Measurements from ENCODE around the gene CRB3. TPM values are rescaled to one million over a fixed set of nuclear protein-coding genes. Genes with fewer than 3 reads are reported as not detected.

CRB3 gene
- 1 to 10 TPM; 1.4 to 1.5 TPM for total RNA-seq
- total RNA-seq = 0.35 to 1.7 reads per million in 2 donors

GRCh38 chr19:6464070-6464873, at the start of gene CRB3:
TSS of gene CRB3 (plus strand) at chr19:6464271. CDS start at chr19:6464702, 431 bp downstream.
- peak within 1 kb of the TSS; percentile 71 for H3K4me3 Mint-ChIP-seq
- ATAC-seq (no peak), DNase-seq (peak in 1 of 3 donors; percentile 23)
- peaks cover 18% of the 10 kb centered on the region for H3K4me1 Mint-ChIP-seq
- no peaks in the 10 kb centered on the region for H3K27me3 Mint-ChIP-seq
- peaks cover 6% of the 10 kb centered on the region for H3K36me3 Mint-ChIP-seq (ENCODE audit: low read depth)
- no peak within 1 kb of the TSS for H3K27ac Mint-ChIP-seq
- no peaks in the 10 kb centered on the region for H3K9me3 ChIP-seq (ENCODE audit: control insufficient read depth, low read length, poor library complexity, severe bottlenecking)

DNA sequence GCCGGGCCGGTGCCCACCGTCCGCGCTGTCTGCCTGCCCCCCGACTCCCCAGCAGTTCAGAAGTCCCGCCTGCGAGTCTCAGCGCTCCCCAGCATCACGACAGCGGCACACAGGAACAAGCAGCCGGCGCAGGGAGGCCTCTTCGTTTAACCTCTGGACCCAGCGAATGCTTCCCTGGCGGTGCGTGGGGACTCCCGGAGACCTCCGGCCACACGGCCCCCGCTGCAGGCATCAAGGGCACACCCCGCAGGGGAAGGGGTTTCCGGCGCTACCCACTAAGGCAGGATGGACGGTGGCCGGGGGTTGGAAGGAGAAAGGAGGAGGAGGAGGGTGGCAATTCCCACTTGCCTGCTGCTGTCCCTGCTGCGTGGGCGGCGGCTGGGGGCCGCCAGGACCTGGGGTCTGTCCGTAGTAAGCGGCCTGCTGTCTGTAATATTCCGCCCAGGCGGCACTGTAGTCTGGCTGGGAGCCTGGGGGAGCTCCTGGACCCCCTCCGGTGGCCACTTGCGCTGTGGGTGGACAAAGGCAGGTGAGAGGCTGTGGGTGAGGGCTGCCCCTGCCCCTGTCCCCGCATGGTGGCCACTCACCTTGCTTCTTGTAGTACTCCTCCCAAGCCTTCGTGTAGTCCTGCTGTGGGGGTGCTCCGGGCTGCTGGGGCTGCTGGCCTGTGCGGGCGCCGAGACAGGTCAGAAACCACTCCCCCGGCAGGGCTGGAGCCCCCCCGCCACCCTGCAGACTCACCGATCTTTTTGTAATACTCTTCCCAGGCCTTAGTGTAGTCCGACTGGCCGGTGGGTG, 49.1 kb upstream of the CRB3 start:
- Mint-ChIP-seq H3K4me1 (no peaks in the 10 kb centered on the region), H3K27me3 (no peaks in the 10 kb centered on the region), H3K27ac (no peak overlapping the region), H3K36me3 (ENCODE audit: low read depth) (peaks cover 2% of the 10 kb centered on the region), H3K4me3 (no peak overlapping the region)
- no peaks in the 10 kb centered on the region for H3K9me3 ChIP-seq (ENCODE audit: control insufficient read depth, low read length, poor library complexity, severe bottlenecking)
- DNase-seq (no peak), ATAC-seq (peak; percentile 9)

DNA sequence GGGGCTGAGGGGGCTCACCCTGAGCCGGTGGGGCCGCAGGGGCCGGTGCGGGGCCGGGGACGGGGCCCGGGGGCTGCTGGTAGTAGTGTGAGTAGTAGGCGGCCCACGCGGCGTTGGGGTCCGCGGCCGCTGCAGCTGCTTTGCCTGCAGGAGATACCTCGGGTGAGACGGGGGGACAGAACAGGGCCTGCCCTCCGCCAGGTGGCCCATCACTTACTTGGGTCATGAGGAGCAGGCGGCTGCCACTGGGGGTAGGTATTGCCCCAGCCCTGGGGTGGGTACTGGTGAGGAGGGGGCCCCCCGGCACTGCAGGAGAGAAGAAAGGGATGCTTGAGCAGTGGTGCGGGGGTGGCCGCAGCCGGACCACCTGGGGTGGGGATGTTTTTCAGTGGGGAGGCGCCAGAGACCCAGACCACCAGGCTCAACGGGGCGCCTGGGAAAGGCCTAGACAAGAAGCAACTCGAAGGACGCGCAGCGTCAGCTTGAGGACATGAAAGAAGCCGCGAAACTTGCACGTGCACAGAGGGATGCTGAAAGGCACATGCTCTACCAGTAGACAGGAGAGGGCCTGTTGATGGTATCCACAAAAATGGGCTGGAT, 48.4 kb upstream of the CRB3 start:
- Mint-ChIP-seq H3K27me3 (no peaks in the 10 kb centered on the region), H3K36me3 (ENCODE audit: low read depth) (peaks cover 2% of the 10 kb centered on the region), H3K27ac (no peak overlapping the region), H3K4me3 (no peak overlapping the region), H3K4me1 (no peaks in the 10 kb centered on the region)
- ATAC-seq (no peak), DNase-seq (no peak)
- no peaks in the 10 kb centered on the region for H3K9me3 ChIP-seq (ENCODE audit: control insufficient read depth, low read length, poor library complexity, severe bottlenecking)

DNA sequence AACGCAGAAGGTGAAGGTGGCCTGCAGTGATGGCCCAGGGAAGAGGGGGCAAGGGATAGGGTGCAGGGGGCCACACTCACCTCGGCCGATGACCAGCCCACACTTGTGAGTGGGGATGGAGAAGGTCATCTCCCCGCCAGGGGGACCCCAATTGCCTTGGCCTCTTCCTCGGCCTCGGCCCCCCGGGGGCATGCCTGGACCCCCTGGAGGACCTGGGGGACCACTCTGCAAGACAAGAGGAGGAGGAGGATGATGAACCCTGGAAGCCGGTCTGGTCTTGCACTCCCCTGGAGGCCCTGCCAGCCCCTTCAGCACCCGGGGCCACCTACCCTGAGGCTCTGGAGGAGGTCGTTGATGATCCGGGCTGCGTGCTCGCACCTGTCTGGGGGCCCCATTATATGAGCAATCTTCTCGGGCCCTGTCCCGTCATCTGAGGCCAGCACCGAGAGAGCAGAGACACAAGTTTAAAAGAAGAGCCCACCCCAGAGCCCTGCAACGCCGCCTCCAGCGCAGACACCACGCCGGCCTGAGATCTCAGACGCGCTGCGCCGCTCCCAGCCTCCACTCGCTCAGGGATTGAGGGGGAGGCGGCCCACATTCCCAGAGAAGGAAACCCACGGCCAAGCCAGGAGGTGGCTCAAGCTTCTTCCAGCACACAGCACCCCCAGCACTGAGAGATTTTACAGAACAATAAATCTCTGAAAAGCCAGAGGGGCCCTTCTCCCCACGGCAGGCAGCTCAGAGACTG, 47.2 kb upstream of the CRB3 start:
- ATAC-seq (no peak), DNase-seq (no peak)
- H3K4me3 Mint-ChIP-seq = no peak overlapping the region
- peak overlapping the region; percentile 16 for H3K27ac Mint-ChIP-seq
- no peaks in the 10 kb centered on the region for H3K27me3 Mint-ChIP-seq
- peaks cover 2% of the 10 kb centered on the region for H3K36me3 Mint-ChIP-seq (ENCODE audit: low read depth)
- H3K4me1 Mint-ChIP-seq = peaks cover 4% of the 10 kb centered on the region
- H3K9me3 ChIP-seq (ENCODE audit: control insufficient read depth, low read length, poor library complexity, severe bottlenecking) = no peaks in the 10 kb centered on the region

DNA sequence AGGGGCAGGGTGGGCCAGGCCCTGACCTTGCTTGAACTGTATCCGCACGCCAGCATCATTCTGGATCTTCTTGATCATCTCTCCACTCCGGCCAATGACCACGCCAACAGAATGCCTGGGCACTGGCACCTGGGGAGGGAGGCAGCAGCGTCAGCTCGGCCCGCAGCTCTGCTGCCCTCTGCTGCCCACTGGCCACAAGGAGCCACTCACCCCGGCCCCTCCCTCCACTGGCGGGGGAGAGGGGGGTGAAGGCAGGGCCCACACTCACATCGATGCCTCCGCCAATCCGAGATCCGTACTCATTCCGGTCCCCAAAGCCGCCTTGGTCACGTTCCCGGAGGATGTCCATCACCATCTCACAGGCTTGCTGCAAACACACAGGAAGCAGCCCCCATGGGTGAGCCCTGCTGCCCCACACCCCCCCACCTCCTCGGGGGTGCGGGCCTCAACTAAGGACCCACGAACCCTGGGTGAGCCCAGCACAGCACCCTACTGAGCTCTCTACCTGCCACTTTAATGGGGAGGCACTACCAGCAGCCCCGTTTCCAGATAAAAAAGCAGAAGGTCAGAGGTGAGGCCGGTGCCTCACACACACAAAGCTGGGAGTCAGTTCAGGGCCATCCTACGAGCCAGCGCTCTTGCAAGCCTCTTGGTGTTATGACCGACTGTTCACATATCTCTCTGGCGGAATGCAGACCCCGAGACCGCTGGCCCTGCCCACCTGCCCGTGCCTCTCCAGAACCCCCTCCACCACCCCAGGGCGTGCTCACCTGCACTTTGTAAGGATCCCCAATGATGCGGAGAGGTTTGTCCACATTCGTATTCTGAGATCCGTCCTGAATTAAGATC, 46.1 kb upstream of the CRB3 start:
- peak overlapping the region; percentile 27 for H3K27ac Mint-ChIP-seq
- H3K9me3 ChIP-seq (ENCODE audit: control insufficient read depth, low read length, poor library complexity, severe bottlenecking) = no peaks in the 10 kb centered on the region
- no peak overlapping the region for H3K4me3 Mint-ChIP-seq
- ATAC-seq = no peak
- no peaks in the 10 kb centered on the region for H3K27me3 Mint-ChIP-seq
- H3K4me1 Mint-ChIP-seq = peaks cover 8% of the 10 kb centered on the region
- DNase-seq = no peak
- peaks cover 2% of the 10 kb centered on the region for H3K36me3 Mint-ChIP-seq (ENCODE audit: low read depth)

DNA sequence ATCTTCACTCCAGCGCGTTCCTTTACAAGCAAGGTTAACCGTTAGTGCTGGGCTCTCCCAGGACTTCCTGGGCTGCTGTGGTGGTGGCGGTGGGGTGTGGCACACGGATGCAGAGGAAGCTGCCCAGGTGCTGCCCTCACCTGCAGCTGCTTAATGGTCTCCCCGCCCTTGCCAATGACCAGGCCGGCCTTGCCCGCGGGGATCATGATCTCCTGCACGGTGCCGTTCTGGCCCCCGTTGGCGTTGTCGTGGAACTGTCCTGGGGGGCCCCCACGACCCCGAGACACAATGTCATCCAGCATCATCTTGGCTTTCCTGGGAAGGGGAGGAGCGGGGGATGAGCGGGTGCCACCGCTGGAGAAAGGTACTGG, 45.5 kb upstream of the CRB3 start:
- Mint-ChIP-seq H3K27me3 (no peaks in the 10 kb centered on the region), H3K4me3 (no peak overlapping the region), H3K4me1 (peaks cover 14% of the 10 kb centered on the region), H3K27ac (peak overlapping the region; percentile 27), H3K36me3 (ENCODE audit: low read depth) (peaks cover 2% of the 10 kb centered on the region)
- ATAC-seq = no peak
- no peaks in the 10 kb centered on the region for H3K9me3 ChIP-seq (ENCODE audit: control insufficient read depth, low read length, poor library complexity, severe bottlenecking)
- no peak for DNase-seq

- Mint-ChIP-seq H3K4me3 (no peak overlapping the region), H3K36me3 (ENCODE audit: low read depth) (no peaks in the 10 kb centered on the region)
Measured at GRCh38 chr19:6421075-6422014, 42.7 kb upstream of the CRB3 start.

DNA sequence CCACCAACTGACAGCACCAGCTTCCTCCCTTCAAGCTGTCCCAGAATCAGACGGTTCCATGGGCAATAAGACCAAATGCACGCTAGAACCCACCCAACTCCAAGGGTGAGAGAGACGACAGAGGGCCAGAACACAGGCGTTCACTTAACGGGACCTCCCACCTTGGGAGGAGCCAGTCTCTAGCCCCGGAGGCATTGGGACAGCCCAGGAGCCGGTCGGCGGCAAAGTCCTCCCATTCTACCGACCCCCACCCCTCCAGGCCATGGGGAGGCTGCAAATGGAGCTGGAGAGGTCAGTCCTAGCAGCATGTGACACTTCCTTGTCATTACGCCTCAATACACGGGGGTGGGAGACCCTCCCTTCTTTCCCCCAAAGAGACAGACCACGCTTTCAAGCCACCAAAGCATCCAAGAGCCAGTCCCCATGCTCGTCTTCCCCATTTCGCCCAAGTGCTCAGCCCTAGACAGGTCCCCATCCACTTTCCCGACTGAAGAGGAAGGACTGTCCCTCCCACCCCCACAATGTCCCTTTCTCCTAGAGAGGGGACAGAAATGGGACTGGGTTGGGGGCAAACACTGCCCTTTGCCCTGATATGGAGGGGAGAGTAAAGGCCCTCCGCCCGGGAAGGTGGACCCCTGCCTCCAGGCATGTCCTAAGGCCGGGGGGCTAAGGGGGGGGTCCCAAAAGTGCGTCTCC, 40.4 kb upstream of the CRB3 start:
- Mint-ChIP-seq H3K4me1 (peaks cover 24% of the 10 kb centered on the region), H3K27ac (peak overlapping the region; percentile 82), H3K4me3 (peak overlapping the region; percentile 89), H3K36me3 (ENCODE audit: low read depth) (no peaks in the 10 kb centered on the region), H3K27me3 (no peaks in the 10 kb centered on the region)
- ATAC-seq (no peak), DNase-seq (no peak)
- no peaks in the 10 kb centered on the region for H3K9me3 ChIP-seq (ENCODE audit: control insufficient read depth, low read length, poor library complexity, severe bottlenecking)

More at GRCh38 chr19:6421075-6422014, 42.7 kb upstream of the CRB3 start:
- Mint-ChIP-seq H3K27me3 (no peaks in the 10 kb centered on the region), H3K27ac (peak overlapping the region; percentile 82), H3K4me1 (peaks cover 24% of the 10 kb centered on the region)
- ATAC-seq (no peak), DNase-seq (no peak)
- no peaks in the 10 kb centered on the region for H3K9me3 ChIP-seq (ENCODE audit: control insufficient read depth, low read length, poor library complexity, severe bottlenecking)

DNA sequence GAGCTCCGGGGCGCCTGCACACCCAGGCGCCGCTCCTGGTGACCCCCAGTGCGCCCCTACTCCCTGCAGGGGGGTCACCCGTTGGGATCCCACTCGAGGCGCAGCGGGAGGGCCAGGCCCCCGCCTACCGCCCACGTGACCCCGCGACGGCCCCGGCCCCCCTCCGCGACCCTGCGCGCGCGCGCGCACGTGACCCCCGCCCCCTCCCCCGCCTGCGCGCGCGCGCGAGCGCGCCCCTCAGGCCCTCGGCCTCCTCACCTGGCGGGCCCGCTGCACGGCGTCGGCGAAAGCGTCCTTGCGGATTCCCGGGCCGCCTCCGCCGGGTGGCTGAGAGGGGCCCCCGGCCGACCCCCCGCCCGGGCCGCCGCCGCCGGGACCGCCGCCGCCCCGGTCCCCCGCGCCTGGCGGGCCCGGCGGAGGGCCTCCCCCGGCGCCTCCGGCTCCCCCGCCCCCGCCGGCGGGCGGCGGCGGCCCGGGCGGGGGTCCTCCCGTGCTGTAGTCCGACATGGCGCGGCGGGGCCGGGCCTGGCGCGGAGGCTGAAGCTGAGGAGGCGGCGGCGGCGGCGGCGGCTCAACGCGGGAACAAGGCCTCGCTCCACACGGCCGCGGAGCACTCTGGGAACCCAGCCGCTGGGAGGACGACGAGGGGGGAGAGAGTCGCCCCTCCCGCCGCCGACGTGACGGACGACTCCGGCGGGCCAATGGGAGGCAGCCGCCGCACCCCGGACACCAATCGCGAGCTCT, 39.7 kb upstream of the CRB3 start, which contains the start of gene KHSRP:
KHSRP (minus strand) TSS at position 617 of the 744 bp plus-strand sequence; CDS start at position 507, 110 bp downstream.
- H3K27me3 Mint-ChIP-seq = no peaks in the 10 kb centered on the region
- no peaks in the 10 kb centered on the region for H3K36me3 Mint-ChIP-seq (ENCODE audit: low read depth)
- H3K27ac Mint-ChIP-seq = peak within 1 kb of the TSS; percentile 90
- H3K4me1 Mint-ChIP-seq = peaks cover 25% of the 10 kb centered on the region
- peak within 1 kb of the TSS; percentile 90 for H3K4me3 Mint-ChIP-seq
- ATAC-seq = no peak
- H3K9me3 ChIP-seq (ENCODE audit: control insufficient read depth, low read length, poor library complexity, severe bottlenecking) = no peaks in the 10 kb centered on the region
- DNase-seq = peak; percentile 22 to 41 (median 35)

DNA sequence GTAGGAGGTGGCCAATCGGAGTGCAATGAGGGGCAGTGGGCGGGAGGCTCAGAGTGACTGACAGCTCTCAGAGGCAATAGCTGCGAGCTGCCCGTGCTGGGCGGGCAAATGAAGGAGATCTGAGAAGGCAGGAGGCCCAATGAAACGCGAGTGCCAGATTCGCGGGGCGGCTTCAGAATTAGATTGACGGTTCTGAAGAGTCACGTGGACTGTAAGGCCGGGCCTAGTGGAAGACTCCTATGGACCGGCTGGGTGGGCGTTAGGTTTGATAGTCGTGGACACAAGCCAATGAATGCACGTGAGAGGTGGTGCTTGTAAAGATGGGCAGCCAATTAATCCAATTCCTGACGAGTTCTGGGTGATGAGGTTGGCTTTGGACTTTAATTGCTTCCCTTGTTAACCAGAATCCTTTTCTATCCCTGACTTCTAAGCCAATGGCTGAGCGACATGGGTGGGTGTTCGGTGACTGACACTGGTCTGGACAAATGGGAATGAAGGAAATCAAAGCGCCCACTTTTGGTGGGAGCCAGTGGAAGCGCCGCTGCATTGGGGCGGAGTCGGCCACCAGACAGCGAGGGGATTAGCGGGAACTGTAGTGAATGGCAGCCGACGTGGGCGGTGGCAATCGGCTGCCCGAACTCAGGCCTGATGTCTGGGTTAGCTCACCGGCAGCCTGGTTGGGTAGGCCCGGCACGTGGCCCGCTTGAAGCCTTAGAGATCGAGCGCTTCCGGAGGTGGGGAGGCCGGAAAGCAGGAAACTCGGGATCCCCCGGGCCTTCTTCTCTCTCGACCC, 38.9 kb upstream of the CRB3 start:
- peaks cover 28% of the 10 kb centered on the region for H3K4me1 Mint-ChIP-seq
- H3K27ac Mint-ChIP-seq = peak overlapping the region; percentile 90
- peak overlapping the region; percentile 90 for H3K4me3 Mint-ChIP-seq
- ATAC-seq (peak; percentile 86), DNase-seq (peak; percentile 96 to 99 (median 97))
- no peaks in the 10 kb centered on the region for H3K36me3 Mint-ChIP-seq (ENCODE audit: low read depth)
- no peaks in the 10 kb centered on the region for H3K27me3 Mint-ChIP-seq
- H3K9me3 ChIP-seq (ENCODE audit: control insufficient read depth, low read length, poor library complexity, severe bottlenecking) = no peaks in the 10 kb centered on the region

Data from T-helper 17 cell (primary cell).